ENCODE results near the gene DAPK2.

DNA sequence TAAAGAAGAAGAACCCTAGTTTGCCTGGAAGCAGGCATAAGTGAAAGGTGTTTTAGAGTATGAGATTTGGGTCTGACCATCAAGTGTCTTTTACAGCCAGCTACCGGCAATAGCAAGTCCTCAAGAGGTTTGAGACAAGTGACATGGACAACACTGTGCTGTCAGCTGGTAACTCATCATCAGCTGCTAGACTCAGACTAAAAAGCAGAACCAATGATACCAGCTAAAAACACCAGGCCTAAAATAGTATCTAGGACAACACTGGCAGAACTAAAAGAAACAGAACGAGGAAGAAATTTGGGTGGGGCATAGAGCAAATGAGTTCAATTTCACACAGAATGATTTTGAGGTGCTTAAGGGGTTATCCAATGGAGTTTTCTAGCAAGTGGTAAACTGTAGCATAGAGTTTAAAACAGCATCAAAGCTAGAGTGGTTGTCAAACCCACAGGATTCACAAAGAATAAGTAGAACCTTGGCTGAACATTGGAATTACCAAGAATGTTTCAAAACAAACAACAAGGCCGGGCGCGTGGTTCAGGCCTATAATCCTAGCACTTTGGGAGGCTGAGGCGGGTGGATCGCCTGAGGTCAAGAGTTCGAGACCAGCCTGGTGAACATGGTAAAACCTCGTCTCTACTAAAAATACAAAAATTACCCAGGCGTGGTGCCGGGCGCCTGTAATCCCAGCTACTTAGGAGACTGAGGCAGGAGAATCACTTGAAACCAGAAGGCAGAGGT, 43.4 kb upstream of the DAPK2 start:
- TF ChIP-seq, protein P1, sequence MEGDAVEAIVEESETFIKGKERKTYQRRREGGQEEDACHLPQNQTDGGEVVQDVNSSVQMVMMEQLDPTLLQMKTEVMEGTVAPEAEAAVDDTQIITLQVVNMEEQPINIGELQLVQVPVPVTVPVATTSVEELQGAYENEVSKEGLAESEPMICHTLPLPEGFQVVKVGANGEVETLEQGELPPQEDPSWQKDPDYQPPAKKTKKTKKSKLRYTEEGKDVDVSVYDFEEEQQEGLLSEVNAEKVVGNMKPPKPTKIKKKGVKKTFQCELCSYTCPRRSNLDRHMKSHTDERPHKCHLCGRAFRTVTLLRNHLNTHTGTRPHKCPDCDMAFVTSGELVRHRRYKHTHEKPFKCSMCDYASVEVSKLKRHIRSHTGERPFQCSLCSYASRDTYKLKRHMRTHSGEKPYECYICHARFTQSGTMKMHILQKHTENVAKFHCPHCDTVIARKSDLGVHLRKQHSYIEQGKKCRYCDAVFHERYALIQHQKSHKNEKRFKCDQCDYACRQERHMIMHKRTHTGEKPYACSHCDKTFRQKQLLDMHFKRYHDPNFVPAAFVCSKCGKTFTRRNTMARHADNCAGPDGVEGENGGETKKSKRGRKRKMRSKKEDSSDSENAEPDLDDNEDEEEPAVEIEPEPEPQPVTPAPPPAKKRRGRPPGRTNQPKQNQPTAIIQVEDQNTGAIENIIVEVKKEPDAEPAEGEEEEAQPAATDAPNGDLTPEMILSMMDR (IDR thresholded peaks at IDR 0.05) = no peak
- TF ChIP-seq POLR2A (IDR thresholded peaks at IDR 0.05) = no peak
